Measurements from ENCODE around the gene NRARP. TPM values are rescaled to one million over a fixed set of nuclear protein-coding genes. Genes with fewer than 3 reads are reported as not detected.

Gene NRARP
- total RNA-seq, 1 donor from 2014 or later = 20.7 TPM

- Histone ChIP-seq H3K79me2 (ENCODE audit: low read depth) (no peaks in the 10 kb centered on the region), H3K9me3 (ENCODE audit: low read depth) (no peaks in the 10 kb centered on the region), H3K4me2 (no peak overlapping the region), H3F3A (ENCODE audit: low read depth) (peaks cover 3% of the 10 kb centered on the region), H3K9ac (no peak overlapping the region), H4K20me1 (ENCODE audit: low read depth) (no peaks in the 10 kb centered on the region), H3K36me3 (no peaks in the 10 kb centered on the region), H3K27me3 (no peaks in the 10 kb centered on the region), H3K4me3 (no peak overlapping the region), H3K27ac (no peak overlapping the region), H2AFZ (replicated peaks) (no peak overlapping the region), H3K4me1 (no peaks in the 10 kb centered on the region)
- Mint-ChIP-seq H3K27ac (no peak overlapping the region), H3K9me3 (no peaks in the 10 kb centered on the region), H3K4me3 (no peak overlapping the region), H3K27me3 (ENCODE audit: insufficient read depth, low read depth) (no peaks in the 10 kb centered on the region), H3K36me3 (peaks cover 9% of the 10 kb centered on the region), H3K4me1 (peaks cover under 1% of the 10 kb centered on the region)
- DNase-seq (ENCODE audit: low spot score) = no peak
- no peak for TF ChIP-seq CTCF (IDR thresholded peaks at IDR 0.05)
- no peak for TF ChIP-seq EZH2 (IDR thresholded peaks at IDR 0.05)
- no peak for TF ChIP-seq EZH2phosphoT487 (IDR thresholded peaks at IDR 0.05)
Measured at GRCh38 chr9:137266585-137267453, 35.3 kb downstream of the NRARP start.

GRCh38 chr9:137266162-137266527 lies 35.9 kb downstream of the NRARP start:
- Mint-ChIP-seq H3K27ac (no peak overlapping the region), H3K27me3 (ENCODE audit: insufficient read depth, low read depth) (no peaks in the 10 kb centered on the region), H3K4me1 (peaks cover 5% of the 10 kb centered on the region), H3K4me3 (no peak overlapping the region), H3K9me3 (peaks cover 3% of the 10 kb centered on the region), H3K36me3 (peaks cover 13% of the 10 kb centered on the region)
- no peak overlapping the region for H2AFZ ChIP-seq (replicated peaks)
- no peak for DNase-seq (ENCODE audit: low spot score)
- H3K4me3 ChIP-seq = no peak overlapping the region
- no peak overlapping the region for H3K4me2 ChIP-seq
- H3K9me3 ChIP-seq (ENCODE audit: low read depth) = no peaks in the 10 kb centered on the region
- H3K9ac ChIP-seq = no peak overlapping the region
- no peaks in the 10 kb centered on the region for H3K27me3 ChIP-seq
- no peaks in the 10 kb centered on the region for H3K36me3 ChIP-seq
- no peaks in the 10 kb centered on the region for H4K20me1 ChIP-seq (ENCODE audit: low read depth)
- H3K4me1 ChIP-seq = no peaks in the 10 kb centered on the region
- H3K79me2 ChIP-seq (ENCODE audit: low read depth) = no peaks in the 10 kb centered on the region
- TF ChIP-seq CTCF (IDR thresholded peaks at IDR 0.05) (no peak), EZH2 (IDR thresholded peaks at IDR 0.05) (no peak), EZH2phosphoT487 (IDR thresholded peaks at IDR 0.05) (no peak)
- H3F3A ChIP-seq (ENCODE audit: low read depth) = peaks cover 9% of the 10 kb centered on the region
- no peak overlapping the region for H3K27ac ChIP-seq

GRCh38 chr9:137265496-137266161 lies 36.4 kb downstream of the NRARP start:
- H3K27ac ChIP-seq = no peak overlapping the region
- Mint-ChIP-seq H3K9me3 (peaks cover 3% of the 10 kb centered on the region), H3K27me3 (ENCODE audit: insufficient read depth, low read depth) (no peaks in the 10 kb centered on the region), H3K36me3 (peaks cover 13% of the 10 kb centered on the region), H3K4me1 (peaks cover 5% of the 10 kb centered on the region), H3K4me3 (no peak overlapping the region), H3K27ac (no peak overlapping the region)
- TF ChIP-seq EZH2 (IDR thresholded peaks at IDR 0.05) = no peak
- TF ChIP-seq EZH2phosphoT487 (IDR thresholded peaks at IDR 0.05) = no peak
- no peak for DNase-seq (ENCODE audit: low spot score)
- no peaks in the 10 kb centered on the region for H3K9me3 ChIP-seq (ENCODE audit: low read depth)
- no peaks in the 10 kb centered on the region for H4K20me1 ChIP-seq (ENCODE audit: low read depth)
- no peak overlapping the region for H3K9ac ChIP-seq
- H3K27me3 ChIP-seq = no peaks in the 10 kb centered on the region
- no peaks in the 10 kb centered on the region for H3K36me3 ChIP-seq
- H3K4me1 ChIP-seq = no peaks in the 10 kb centered on the region
- no peak overlapping the region for H3K4me2 ChIP-seq
- H2AFZ ChIP-seq (replicated peaks) = no peak overlapping the region
- peaks cover 13% of the 10 kb centered on the region for H3F3A ChIP-seq (ENCODE audit: low read depth)
- H3K4me3 ChIP-seq = no peak overlapping the region
- H3K79me2 ChIP-seq (ENCODE audit: low read depth) = no peaks in the 10 kb centered on the region

All from neural progenitor cell (in vitro differentiated cells).